ENCODE data around the gene ATP4A. TPM values are rescaled to one million over a fixed set of nuclear protein-coding genes. Genes with fewer than 3 reads are reported as not detected.
A peak's percentile ranks its signal among the peaks of the same experiment; 100 is the strongest.

ATP4A gene
- total and polyA plus RNA-seq, 9 of the 15 experiments (the other 6 are each of a cell fraction or from before 2014, with no cell fraction given): 0.15 TPM; not detected in 8

DNA sequence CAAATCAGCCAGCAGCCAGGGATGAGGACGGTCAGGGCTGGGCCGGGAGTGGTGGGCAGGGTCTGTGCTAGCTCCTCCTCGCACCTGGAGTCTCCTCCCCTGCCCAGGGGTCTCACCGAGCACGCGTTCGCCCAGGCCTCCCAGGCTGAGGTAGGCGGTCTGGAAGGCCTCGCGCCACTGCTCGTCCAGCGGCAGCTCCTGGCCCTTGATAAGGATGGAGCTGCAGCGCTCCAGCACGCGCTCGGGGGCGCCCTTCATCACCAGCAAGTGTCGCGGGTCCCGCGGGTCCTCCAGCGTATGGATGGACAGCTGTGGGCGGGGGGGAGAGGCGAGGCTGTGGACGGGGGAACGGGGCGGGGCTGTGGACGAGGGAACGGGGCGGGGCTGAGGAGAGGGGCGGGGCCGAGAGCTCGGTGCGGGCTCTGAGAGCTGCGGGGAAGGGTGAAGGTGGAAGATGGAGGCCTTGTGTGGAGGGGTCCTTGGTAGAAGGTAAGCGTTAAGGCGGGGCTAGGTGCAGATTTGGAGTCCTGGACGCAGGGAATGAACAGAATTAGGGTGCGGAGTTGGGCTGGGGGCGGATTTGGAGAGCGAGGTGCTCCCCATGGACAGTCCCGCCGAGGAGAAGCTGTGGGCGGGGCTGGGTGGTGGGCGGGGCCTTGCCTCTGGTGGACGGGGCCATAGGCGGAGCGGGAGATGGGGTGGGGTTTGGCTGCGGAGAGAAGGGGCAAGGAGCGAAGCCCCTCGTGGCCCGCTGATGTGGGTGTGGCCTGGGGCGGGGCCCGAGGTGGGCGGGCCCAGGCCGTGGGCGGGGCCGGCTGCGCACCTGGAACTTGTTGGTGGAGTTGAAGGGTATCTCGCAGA, 5.7 kb downstream of the ATP4A start (continued):
- peak; percentile 12; the same call in 1 of the 2 replicates for TF ChIP-seq TCF3 (CRISPR knock-in tag; IDR thresholded peaks at IDR 0.05)
- TF ChIP-seq, protein P1, sequence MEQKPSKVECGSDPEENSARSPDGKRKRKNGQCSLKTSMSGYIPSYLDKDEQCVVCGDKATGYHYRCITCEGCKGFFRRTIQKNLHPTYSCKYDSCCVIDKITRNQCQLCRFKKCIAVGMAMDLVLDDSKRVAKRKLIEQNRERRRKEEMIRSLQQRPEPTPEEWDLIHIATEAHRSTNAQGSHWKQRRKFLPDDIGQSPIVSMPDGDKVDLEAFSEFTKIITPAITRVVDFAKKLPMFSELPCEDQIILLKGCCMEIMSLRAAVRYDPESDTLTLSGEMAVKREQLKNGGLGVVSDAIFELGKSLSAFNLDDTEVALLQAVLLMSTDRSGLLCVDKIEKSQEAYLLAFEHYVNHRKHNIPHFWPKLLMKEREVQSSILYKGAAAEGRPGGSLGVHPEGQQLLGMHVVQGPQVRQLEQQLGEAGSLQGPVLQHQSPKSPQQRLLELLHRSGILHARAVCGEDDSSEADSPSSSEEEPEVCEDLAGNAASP (IDR thresholded peaks at IDR 0.05): no peak
- TF ChIP-seq RNF2 (IDR thresholded peaks at IDR 0.05): no peak
- TF ChIP-seq ZKSCAN8 (CRISPR knock-in tag; IDR thresholded peaks at IDR 0.05): no peak
- TF ChIP-seq ZNF668 (CRISPR knock-in tag; IDR thresholded peaks at IDR 0.05): no peak
- peak; percentile 15 for TF ChIP-seq FIP1L1 (IDR thresholded peaks at IDR 0.05; ENCODE audit: low read depth, low read length, poor library complexity, severe bottlenecking)
- no peak for TF ChIP-seq GTF2E2 (tag; IDR thresholded peaks at IDR 0.05)
- TF ChIP-seq KAT2B (IDR thresholded peaks at IDR 0.05; ENCODE audit: low read depth, low read length): no peak
- TF ChIP-seq MCM2 (IDR thresholded peaks at IDR 0.05; ENCODE audit: low read depth): no peak
- no peak for TF ChIP-seq FOXJ2 (tag; IDR thresholded peaks at IDR 0.05)
- peak; percentile 20 for TF ChIP-seq HMGN3 (IDR thresholded peaks at IDR 0.05; ENCODE audit: borderline replicate concordance, extremely low read depth, insufficient read length, low read depth, low read length)
- peak in 1 of 2 experiments; percentile 59; a peak in 1 of 3 replicates for TF ChIP-seq CBX3 (IDR thresholded peaks at IDR 0.05; ENCODE audit: borderline replicate concordance in 1 of 2, low read length in 2 of 2)
- peak; percentile 67 to 68 for TF ChIP-seq NRF1 (conservative IDR thresholded peaks at IDR 0.05 in 1 of 2, IDR thresholded peaks at IDR 0.05 in 1 of 2)
- no peak for TF ChIP-seq CHD4 (IDR thresholded peaks at IDR 0.05; ENCODE audit: insufficient read depth, insufficient replicate concordance, low read depth, low read length, poor library complexity, severe bottlenecking)
- peak; percentile 49; the same call in 1 of the 2 replicates for TF ChIP-seq POLR2G (IDR thresholded peaks at IDR 0.05; ENCODE audit: low read depth, low read length)
- peak in 1 of 2 experiments; percentile 62; a peak in 2 of 4 replicates for TF ChIP-seq MAZ (CRISPR knock-in tag; conservative IDR thresholded peaks at IDR 0.05 in 1 of 2, IDR thresholded peaks at IDR 0.05 in 1 of 2)
- no peak for TF ChIP-seq HNRNPH1 (optimal IDR thresholded peaks at IDR 0.05; ENCODE audit: low read depth, low read length)
- TF ChIP-seq ZNF551 (CRISPR knock-in tag; IDR thresholded peaks at IDR 0.05): no peak
- TF ChIP-seq TCF7L2 (IDR thresholded peaks at IDR 0.05; ENCODE audit: low read depth, low read length): 0 out of 2 replicates have a peak, but pooled peaks have one; percentile 36
- TF ChIP-seq CREM (IDR thresholded peaks at IDR 0.05; ENCODE audit: low read depth): peak; percentile 18; the same call in 1 of the 2 replicates
- no peak for TF ChIP-seq ZBED1 (IDR thresholded peaks at IDR 0.05)
- no peak for TF ChIP-seq POLR3G (IDR thresholded peaks at IDR 0.05; ENCODE audit: extremely low read depth, insufficient read length, insufficient replicate concordance)
- TF ChIP-seq RB1 (IDR thresholded peaks at IDR 0.05; ENCODE audit: low read depth): 0 out of 2 replicates have a peak, but pooled peaks have one; percentile 36
- no peak for TF ChIP-seq HMG20A (CRISPR knock-in tag; conservative IDR thresholded peaks at IDR 0.05)
- TF ChIP-seq, protein P2, sequence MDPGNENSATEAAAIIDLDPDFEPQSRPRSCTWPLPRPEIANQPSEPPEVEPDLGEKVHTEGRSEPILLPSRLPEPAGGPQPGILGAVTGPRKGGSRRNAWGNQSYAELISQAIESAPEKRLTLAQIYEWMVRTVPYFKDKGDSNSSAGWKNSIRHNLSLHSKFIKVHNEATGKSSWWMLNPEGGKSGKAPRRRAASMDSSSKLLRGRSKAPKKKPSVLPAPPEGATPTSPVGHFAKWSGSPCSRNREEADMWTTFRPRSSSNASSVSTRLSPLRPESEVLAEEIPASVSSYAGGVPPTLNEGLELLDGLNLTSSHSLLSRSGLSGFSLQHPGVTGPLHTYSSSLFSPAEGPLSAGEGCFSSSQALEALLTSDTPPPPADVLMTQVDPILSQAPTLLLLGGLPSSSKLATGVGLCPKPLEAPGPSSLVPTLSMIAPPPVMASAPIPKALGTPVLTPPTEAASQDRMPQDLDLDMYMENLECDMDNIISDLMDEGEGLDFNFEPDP (CRISPR knock-in tag; IDR thresholded peaks at IDR 0.05): no peak
- TF ChIP-seq ZFX (CRISPR knock-in tag; IDR thresholded peaks at IDR 0.05): peak; percentile 31; the same call in 1 of the 2 replicates

Data from K562 (cell line).